Large intestine (tissue), 3 donors: ENCODE results near the gene PRICKLE2. TPM values are rescaled to one million over a fixed set of nuclear protein-coding genes. Genes with fewer than 3 reads are reported as not detected.
A peak's percentile ranks its signal among the peaks of the same experiment; 100 is the strongest.

Experiments used
- DNase-seq, 2 donors: peaks; one replicate each; pipeline versions ENCODE4 v3.0.0 to v3.0.0-alpha.2; 2013
- H3K27ac ChIP-seq: one replicate; pipeline ENCODE4 v1.5.1; 2013; ENCODE audit warnings: low read length
- H3K27me3 ChIP-seq: 2 replicates; pipeline ENCODE4 v1.6.1; 2013; ENCODE audit warnings: low read length; ENCODE audit not compliant: control insufficient read depth, insufficient read depth
- H3K36me3 ChIP-seq: 2 replicates; pipeline ENCODE4 v1.6.1; 2013; ENCODE audit warnings: low read length; ENCODE audit not compliant: control insufficient read depth, insufficient read depth
- H3K4me1 ChIP-seq: one replicate; pipeline ENCODE4 v1.6.1; 2013; ENCODE audit warnings: low read length; ENCODE audit not compliant: control insufficient read depth, insufficient read depth
- H3K4me3 ChIP-seq: one replicate; pipeline ENCODE4 v1.5.1; 2013; ENCODE audit warnings: low read length
- H3K9me3 ChIP-seq: one replicate; pipeline ENCODE4 v1.6.1; 2013; ENCODE audit warnings: mild to moderate bottlenecking, low read depth, low read length, moderate library complexity; ENCODE audit not compliant: control insufficient read depth
- WGBS: methylation state at CpG from one replicate; pipeline ENCODE4 v1.1.5; 2013; ENCODE audit warnings: low lambda C conversion rate; ENCODE audit not compliant: insufficient coverage; 5-methylcytosine and 5-hydroxymethylcytosine counted together
- polyA plus RNA-seq: library from polyadenylated mRNA; unstranded; fragments of 120-200 nt; gene quantifications from one replicate; pipeline ENCODE4 v1.2.1, GENCODE V29; 2013

The PRICKLE2 gene
- polyA plus RNA-seq, 1 donor = 10.5 TPM

GRCh38 chr3:64121750-64122311 lies 103.4 kb downstream of the PRICKLE2 start:
- Histone ChIP-seq H3K4me1 (no peaks in the 10 kb centered on the region), H3K27ac (no peak overlapping the region), H3K27me3 (no peaks in the 10 kb centered on the region), H3K36me3 (no peaks in the 10 kb centered on the region), H3K9me3 (no peaks in the 10 kb centered on the region), H3K4me3 (no peak overlapping the region)
- peak in 1 of 2 donors; percentile 24 for DNase-seq
- WGBS = no CpG with 5 or more reads among the region's 3 CpGs

GRCh38 chr3:64120876-64121275 lies 104.4 kb downstream of the PRICKLE2 start:
- H3K27me3 ChIP-seq = no peaks in the 10 kb centered on the region
- no CpG with 5 or more reads among the region's 5 CpGs for WGBS
- no peak overlapping the region for H3K4me3 ChIP-seq
- no peak for DNase-seq
- no peaks in the 10 kb centered on the region for H3K4me1 ChIP-seq
- H3K36me3 ChIP-seq = no peaks in the 10 kb centered on the region
- no peaks in the 10 kb centered on the region for H3K9me3 ChIP-seq
- no peak overlapping the region for H3K27ac ChIP-seq

GRCh38 chr3:64117483-64117882 lies 107.8 kb downstream of the PRICKLE2 start:
- H3K27ac ChIP-seq = no peak overlapping the region
- DNase-seq = no peak
- no peaks in the 10 kb centered on the region for H3K36me3 ChIP-seq
- no peak overlapping the region for H3K4me3 ChIP-seq
- H3K4me1 ChIP-seq = no peaks in the 10 kb centered on the region
- no peaks in the 10 kb centered on the region for H3K27me3 ChIP-seq
- WGBS = no CpG with 5 or more reads among the region's 1 CpG
- no peaks in the 10 kb centered on the region for H3K9me3 ChIP-seq

GRCh38 chr3:64114651-64115050 lies 110.6 kb downstream of the PRICKLE2 start:
- H3K27ac ChIP-seq = no peak overlapping the region
- H3K4me1 ChIP-seq = no peaks in the 10 kb centered on the region
- no peak overlapping the region for H3K4me3 ChIP-seq
- H3K36me3 ChIP-seq = no peaks in the 10 kb centered on the region
- no peaks in the 10 kb centered on the region for H3K9me3 ChIP-seq
- no peak for DNase-seq
- no peaks in the 10 kb centered on the region for H3K27me3 ChIP-seq

GRCh38 chr3:64111872-64112271 lies 113.4 kb downstream of the PRICKLE2 start:
- peaks cover 9% of the 10 kb centered on the region for H3K4me1 ChIP-seq
- H3K27ac ChIP-seq = no peak overlapping the region
- H3K27me3 ChIP-seq = no peaks in the 10 kb centered on the region
- H3K9me3 ChIP-seq = no peaks in the 10 kb centered on the region
- no peak overlapping the region for H3K4me3 ChIP-seq
- no peaks in the 10 kb centered on the region for H3K36me3 ChIP-seq
- WGBS = no CpG with 5 or more reads among the region's 2 CpGs
- no peak for DNase-seq

- no CpG with 5 or more reads among the region's 2 CpGs for WGBS
- H3K4me3 ChIP-seq = no peak overlapping the region
- H3K4me1 ChIP-seq = peaks cover 9% of the 10 kb centered on the region
- no peaks in the 10 kb centered on the region for H3K36me3 ChIP-seq
- H3K27ac ChIP-seq = no peak overlapping the region
- no peaks in the 10 kb centered on the region for H3K9me3 ChIP-seq
- no peak for DNase-seq
- H3K27me3 ChIP-seq = no peaks in the 10 kb centered on the region
These were observed 114.2 kb downstream of the PRICKLE2 start for GRCh38 chr3:64111083-64111482.

GRCh38 chr3:64110071-64110470 lies 115.2 kb downstream of the PRICKLE2 start:
- Histone ChIP-seq H3K36me3 (no peaks in the 10 kb centered on the region), H3K4me3 (no peak overlapping the region), H3K27me3 (no peaks in the 10 kb centered on the region), H3K4me1 (peaks cover 9% of the 10 kb centered on the region), H3K27ac (peak overlapping the region; percentile 5), H3K9me3 (no peaks in the 10 kb centered on the region)
- DNase-seq = no peak
- no CpG with 5 or more reads among the region's 1 CpG for WGBS

- no peaks in the 10 kb centered on the region for H3K27me3 ChIP-seq
- WGBS = no CpG with 5 or more reads among the region's 1 CpG
- DNase-seq = peak; percentile 68 to 79
- peak overlapping the region; percentile 26 for H3K27ac ChIP-seq
- H3K4me3 ChIP-seq = no peak overlapping the region
- no peaks in the 10 kb centered on the region for H3K9me3 ChIP-seq
- H3K4me1 ChIP-seq = peaks cover 15% of the 10 kb centered on the region
- no peaks in the 10 kb centered on the region for H3K36me3 ChIP-seq
These were observed 115.8 kb downstream of the PRICKLE2 start for GRCh38 chr3:64109438-64109837.

GRCh38 chr3:64108784-64109317 lies 116.4 kb downstream of the PRICKLE2 start:
- Histone ChIP-seq H3K27me3 (no peaks in the 10 kb centered on the region), H3K27ac (peak overlapping the region; percentile 26), H3K4me3 (no peak overlapping the region), H3K9me3 (no peaks in the 10 kb centered on the region), H3K4me1 (peaks cover 19% of the 10 kb centered on the region), H3K36me3 (no peaks in the 10 kb centered on the region)
- no peak for DNase-seq
- no CpG with 5 or more reads among the region's 7 CpGs for WGBS

- Histone ChIP-seq H3K27me3 (no peaks in the 10 kb centered on the region), H3K27ac (no peak overlapping the region)
- no CpG with 5 or more reads among the region's 9 CpGs for WGBS
These were observed 117.0 kb downstream of the PRICKLE2 start for GRCh38 chr3:64108231-64108630.

GRCh38 chr3:64107190-64107589 lies 118.1 kb downstream of the PRICKLE2 start:
- H3K4me1 ChIP-seq = peaks cover 19% of the 10 kb centered on the region
- WGBS = 83% methylated on average over 2 of the region's 5 CpGs
- H3K27ac ChIP-seq = no peak overlapping the region
- DNase-seq = no peak
- no peaks in the 10 kb centered on the region for H3K27me3 ChIP-seq
- H3K4me3 ChIP-seq = no peak overlapping the region
- H3K36me3 ChIP-seq = no peaks in the 10 kb centered on the region
- no peaks in the 10 kb centered on the region for H3K9me3 ChIP-seq

More at GRCh38 chr3:64108231-64108630, 117.0 kb downstream of the PRICKLE2 start:
- Histone ChIP-seq H3K9me3 (no peaks in the 10 kb centered on the region), H3K4me3 (no peak overlapping the region), H3K36me3 (no peaks in the 10 kb centered on the region), H3K4me1 (peaks cover 19% of the 10 kb centered on the region)
- DNase-seq = no peak
